A549 (cell line): ENCODE measurements around the gene CADM2.

Source experiments
- CEBPB ChIP-seq, 2 experiments: fragments of >200 bp in 1 of 2; sonication (Bioruptor Twin) in 1 of 2; formaldehyde crosslinking in 1 of 2; IDR thresholded peaks; 2 replicates each; pipeline ENCODE4 v1.6.1; 2012 to 2016
- CTCF ChIP-seq: fragments of >200 bp; sonication (Bioruptor Twin); formaldehyde crosslinking; IDR thresholded peaks from 3 replicates; pipeline ENCODE4 v1.5.1; 2016
- EP300 ChIP-seq, 2 experiments: fragments of >200 bp; sonication (Bioruptor Twin); formaldehyde crosslinking; IDR thresholded peaks; 2 replicates in 1 of 2; 3 replicates in 1 of 2; pipeline ENCODE4 v1.6.1; 2016 to 2017
- FOSB ChIP-seq: fragments of 250-450 bp; sonication (Bioruptor Pico); IDR thresholded peaks from 2 replicates; pipeline ENCODE4 v1.5.0; 2020; ENCODE audit warnings: mild to moderate bottlenecking, moderate library complexity
- POLR2A ChIP-seq: IDR thresholded peaks from 2 replicates; pipeline ENCODE4 v1.6.1; 2012; ENCODE audit warnings: mild to moderate bottlenecking, low read length
- RAD21 ChIP-seq, 2 experiments: fragments of >200 bp in 1 of 2; sonication (Bioruptor Twin) in 1 of 2; formaldehyde crosslinking in 1 of 2; IDR thresholded peaks in 1 of 2; conservative IDR thresholded peaks in 1 of 2; 2 replicates in 1 of 2; 3 replicates in 1 of 2; pipeline ENCODE4 v1.6.1; 2012 to 2018; ENCODE audit warnings: inconsistent platforms in 1 of 2
- RCOR1 ChIP-seq: fragments of 150-350 bp; IDR thresholded peaks from 2 replicates; pipeline ENCODE4 v1.6.1; 2014; ENCODE audit warnings: antibody characterized with exemption, low read length, low read depth
- RNF2 ChIP-seq: fragments of 200-600 bp; sonication (generic); IDR thresholded peaks from 2 replicates; pipeline ENCODE4 v1.6.1; 2016; ENCODE audit warnings: low read depth, mild to moderate bottlenecking, antibody characterized with exemption, moderate library complexity, borderline replicate concordance
- SREBF2 ChIP-seq: fragments of 450-650 bp; IDR thresholded peaks from 2 replicates; pipeline ENCODE4 v1.6.1; 2014; ENCODE audit warnings: mild to moderate bottlenecking, moderate library complexity
- TF ChIP-seq, protein P1 (sequence below): fragments of 200-600 bp; sonication (generic); IDR thresholded peaks from 2 replicates; pipeline ENCODE4 v1.6.1; 2016; ENCODE audit warnings: antibody characterized with exemption, mild to moderate bottlenecking, moderate library complexity
- TF ChIP-seq, protein P2 (sequence below): IDR thresholded peaks from 2 replicates; pipeline ENCODE4 v1.6.1; 2012; ENCODE audit warnings: low read depth, borderline replicate concordance
- TF ChIP-seq, protein P3 (sequence below): IDR thresholded peaks from 2 replicates; pipeline ENCODE4 v1.6.1; 2012

DNA sequence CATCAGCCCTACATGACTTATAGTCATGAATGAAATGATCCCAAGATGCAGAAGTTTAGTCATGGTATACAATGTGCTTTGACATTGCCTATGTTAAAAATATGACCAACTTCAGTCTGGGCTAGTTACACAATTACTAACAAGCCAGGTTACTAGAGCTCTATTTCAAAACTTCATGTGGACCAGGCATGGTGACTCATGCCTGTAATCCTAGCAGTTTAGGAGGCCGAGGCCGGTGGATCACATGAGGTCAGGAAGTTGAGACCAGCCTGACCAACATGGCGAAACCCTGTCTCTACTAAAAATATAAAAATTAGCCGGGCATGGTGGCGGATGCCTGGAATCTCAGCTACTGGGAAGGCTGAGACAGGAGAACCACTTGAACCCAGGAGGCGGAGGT, 613.0 kb downstream of the CADM2 start:
- no peak for TF ChIP-seq CTCF
- no peak for TF ChIP-seq CEBPB (IDR thresholded peaks at IDR 0.05)
- TF ChIP-seq, protein P1, sequence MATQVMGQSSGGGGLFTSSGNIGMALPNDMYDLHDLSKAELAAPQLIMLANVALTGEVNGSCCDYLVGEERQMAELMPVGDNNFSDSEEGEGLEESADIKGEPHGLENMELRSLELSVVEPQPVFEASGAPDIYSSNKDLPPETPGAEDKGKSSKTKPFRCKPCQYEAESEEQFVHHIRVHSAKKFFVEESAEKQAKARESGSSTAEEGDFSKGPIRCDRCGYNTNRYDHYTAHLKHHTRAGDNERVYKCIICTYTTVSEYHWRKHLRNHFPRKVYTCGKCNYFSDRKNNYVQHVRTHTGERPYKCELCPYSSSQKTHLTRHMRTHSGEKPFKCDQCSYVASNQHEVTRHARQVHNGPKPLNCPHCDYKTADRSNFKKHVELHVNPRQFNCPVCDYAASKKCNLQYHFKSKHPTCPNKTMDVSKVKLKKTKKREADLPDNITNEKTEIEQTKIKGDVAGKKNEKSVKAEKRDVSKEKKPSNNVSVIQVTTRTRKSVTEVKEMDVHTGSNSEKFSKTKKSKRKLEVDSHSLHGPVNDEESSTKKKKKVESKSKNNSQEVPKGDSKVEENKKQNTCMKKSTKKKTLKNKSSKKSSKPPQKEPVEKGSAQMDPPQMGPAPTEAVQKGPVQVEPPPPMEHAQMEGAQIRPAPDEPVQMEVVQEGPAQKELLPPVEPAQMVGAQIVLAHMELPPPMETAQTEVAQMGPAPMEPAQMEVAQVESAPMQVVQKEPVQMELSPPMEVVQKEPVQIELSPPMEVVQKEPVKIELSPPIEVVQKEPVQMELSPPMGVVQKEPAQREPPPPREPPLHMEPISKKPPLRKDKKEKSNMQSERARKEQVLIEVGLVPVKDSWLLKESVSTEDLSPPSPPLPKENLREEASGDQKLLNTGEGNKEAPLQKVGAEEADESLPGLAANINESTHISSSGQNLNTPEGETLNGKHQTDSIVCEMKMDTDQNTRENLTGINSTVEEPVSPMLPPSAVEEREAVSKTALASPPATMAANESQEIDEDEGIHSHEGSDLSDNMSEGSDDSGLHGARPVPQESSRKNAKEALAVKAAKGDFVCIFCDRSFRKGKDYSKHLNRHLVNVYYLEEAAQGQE, result no peak
- TF ChIP-seq, protein P2, sequence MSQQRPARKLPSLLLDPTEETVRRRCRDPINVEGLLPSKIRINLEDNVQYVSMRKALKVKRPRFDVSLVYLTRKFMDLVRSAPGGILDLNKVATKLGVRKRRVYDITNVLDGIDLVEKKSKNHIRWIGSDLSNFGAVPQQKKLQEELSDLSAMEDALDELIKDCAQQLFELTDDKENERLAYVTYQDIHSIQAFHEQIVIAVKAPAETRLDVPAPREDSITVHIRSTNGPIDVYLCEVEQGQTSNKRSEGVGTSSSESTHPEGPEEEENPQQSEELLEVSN, result no peak
- no peak for TF ChIP-seq RNF2
- TF ChIP-seq, protein P3, sequence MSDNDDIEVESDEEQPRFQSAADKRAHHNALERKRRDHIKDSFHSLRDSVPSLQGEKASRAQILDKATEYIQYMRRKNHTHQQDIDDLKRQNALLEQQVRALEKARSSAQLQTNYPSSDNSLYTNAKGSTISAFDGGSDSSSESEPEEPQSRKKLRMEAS, result no peak
- TF ChIP-seq RAD21 (conservative IDR thresholded peaks at IDR 0.05 in 1 of 2, IDR thresholded peaks at IDR 0.05 in 1 of 2), result no peak
- no peak for TF ChIP-seq POLR2A
- no peak for TF ChIP-seq FOSB
- no peak for TF ChIP-seq SREBF2
- no peak for TF ChIP-seq RCOR1
- no peak for TF ChIP-seq EP300 (IDR thresholded peaks at IDR 0.05)
